ENCODE measurements around the gene SLC5A11. TPM values are rescaled to one million over a fixed set of nuclear protein-coding genes. Genes with fewer than 3 reads are reported as not detected.

The SLC5A11 gene
- total RNA-seq, 3 donors from 2014 or later, result 0.63 to 2.4 (median 1.3) TPM

GRCh38 chr16:24946155-24946554 lies 100.4 kb downstream of the SLC5A11 start:
- ATAC-seq, result no peak
- TF ChIP-seq CTCF (IDR thresholded peaks at IDR 0.05), result no peak
- intact Hi-C loops (cut with DNase I, micrococcal nuclease), result no loop called here
- DNase-seq, result no peak
- Histone ChIP-seq H3K4me1 (ENCODE audit: low read depth) (no peaks in the 10 kb centered on the region), H3K4me3 (no peak overlapping the region), H3K9me3 (no peaks in the 10 kb centered on the region), H3K36me3 (ENCODE audit: low read depth) (no peaks in the 10 kb centered on the region)

GRCh38 chr16:24950275-24950674 lies 104.5 kb downstream of the SLC5A11 start:
- intact Hi-C loops (cut with DNase I, micrococcal nuclease), result no loop called here
- no peak for TF ChIP-seq CTCF (IDR thresholded peaks at IDR 0.05)
- DNase-seq (peak in 1 of 3 donors; percentile 39), ATAC-seq (peak; percentile 39)
- no peaks in the 10 kb centered on the region for H3K36me3 ChIP-seq (ENCODE audit: low read depth)
- H3K4me1 ChIP-seq (ENCODE audit: low read depth), result no peaks in the 10 kb centered on the region
- H3K9me3 ChIP-seq, result no peaks in the 10 kb centered on the region
- H3K4me3 ChIP-seq, result no peak overlapping the region

GRCh38 chr16:24953306-24953705 lies 107.5 kb downstream of the SLC5A11 start:
- Histone ChIP-seq H3K9me3 (no peaks in the 10 kb centered on the region), H3K4me3 (no peak overlapping the region), H3K36me3 (ENCODE audit: low read depth) (no peaks in the 10 kb centered on the region), H3K4me1 (ENCODE audit: low read depth) (no peaks in the 10 kb centered on the region)
- ATAC-seq (peak; percentile 7), DNase-seq (no peak)
- intact Hi-C loops (cut with DNase I, micrococcal nuclease), result no loop called here
- TF ChIP-seq CTCF (IDR thresholded peaks at IDR 0.05), result no peak

- DNase-seq, result peak in 2 of 3 donors; percentile 42 to 65
- no peaks in the 10 kb centered on the region for H3K36me3 ChIP-seq (ENCODE audit: low read depth)
- no peak overlapping the region for H3K4me3 ChIP-seq
- intact Hi-C loops (cut with DNase I, micrococcal nuclease), result no loop called here
- ATAC-seq, result peak; percentile 75
- TF ChIP-seq CTCF (IDR thresholded peaks at IDR 0.05), result no peak
- no peaks in the 10 kb centered on the region for H3K9me3 ChIP-seq
- H3K4me1 ChIP-seq (ENCODE audit: low read depth), result no peaks in the 10 kb centered on the region
Observed at GRCh38 chr16:24953721-24954120, 108.0 kb downstream of the SLC5A11 start.

- Histone ChIP-seq H3K4me3 (no peak overlapping the region), H3K36me3 (ENCODE audit: low read depth) (no peaks in the 10 kb centered on the region), H3K4me1 (ENCODE audit: low read depth) (no peaks in the 10 kb centered on the region), H3K9me3 (no peaks in the 10 kb centered on the region)
- intact Hi-C loops (cut with DNase I, micrococcal nuclease), result no loop called here
- ATAC-seq (peak; percentile 58), DNase-seq (no peak)
- no peak for TF ChIP-seq CTCF (IDR thresholded peaks at IDR 0.05)
Observed at GRCh38 chr16:24954137-24954536, 108.4 kb downstream of the SLC5A11 start.

Measured in mucosa of descending colon (tissue), 3 donors.